Lower leg skin (tissue), 3 donors: ENCODE results near the gene IBTK.

ENCODE experiments used
- POLR2A ChIP-seq, 2 donors: fragments of 450-650 bp; IDR thresholded peaks; one replicate each; pipeline ENCODE4 v1.6.1; 2016 to 2017; ENCODE audit warnings: antibody characterized with exemption in 2 of 2, mild to moderate bottlenecking in 1 of 2, moderate library complexity in 1 of 2
- TF ChIP-seq, protein P1 (sequence below), 3 donors: fragments of 450-650 bp; IDR thresholded peaks; one replicate each; pipeline ENCODE4 v1.5.1; 2016; ENCODE audit warnings: antibody characterized with exemption in 3 of 3, mild to moderate bottlenecking in 3 of 3, moderate library complexity in 2 of 3

DNA sequence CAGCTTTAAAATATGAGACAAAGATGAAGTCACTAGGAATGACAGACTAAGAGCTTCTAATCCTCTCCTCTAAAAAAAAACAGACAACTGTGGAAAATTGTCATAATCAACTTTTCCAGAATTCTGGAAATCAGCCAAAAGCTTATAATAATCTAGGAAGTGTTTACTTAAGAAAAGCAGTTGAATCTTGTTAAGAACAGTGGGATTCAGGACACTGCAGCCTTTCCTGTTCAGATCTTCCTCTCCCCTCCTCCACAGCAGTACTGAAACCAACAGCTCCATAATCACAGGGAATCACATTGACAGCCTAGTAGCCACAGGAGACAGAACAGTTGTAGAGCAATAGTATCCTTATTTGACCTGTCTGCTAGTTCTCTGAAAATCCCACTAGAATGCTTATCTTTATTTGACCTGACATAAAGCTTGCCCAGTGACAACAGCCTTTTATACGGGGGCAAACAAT is 41.6 kb downstream of the IBTK start:
- TF ChIP-seq POLR2A (IDR thresholded peaks at IDR 0.05) = no peak
- TF ChIP-seq, protein P1, sequence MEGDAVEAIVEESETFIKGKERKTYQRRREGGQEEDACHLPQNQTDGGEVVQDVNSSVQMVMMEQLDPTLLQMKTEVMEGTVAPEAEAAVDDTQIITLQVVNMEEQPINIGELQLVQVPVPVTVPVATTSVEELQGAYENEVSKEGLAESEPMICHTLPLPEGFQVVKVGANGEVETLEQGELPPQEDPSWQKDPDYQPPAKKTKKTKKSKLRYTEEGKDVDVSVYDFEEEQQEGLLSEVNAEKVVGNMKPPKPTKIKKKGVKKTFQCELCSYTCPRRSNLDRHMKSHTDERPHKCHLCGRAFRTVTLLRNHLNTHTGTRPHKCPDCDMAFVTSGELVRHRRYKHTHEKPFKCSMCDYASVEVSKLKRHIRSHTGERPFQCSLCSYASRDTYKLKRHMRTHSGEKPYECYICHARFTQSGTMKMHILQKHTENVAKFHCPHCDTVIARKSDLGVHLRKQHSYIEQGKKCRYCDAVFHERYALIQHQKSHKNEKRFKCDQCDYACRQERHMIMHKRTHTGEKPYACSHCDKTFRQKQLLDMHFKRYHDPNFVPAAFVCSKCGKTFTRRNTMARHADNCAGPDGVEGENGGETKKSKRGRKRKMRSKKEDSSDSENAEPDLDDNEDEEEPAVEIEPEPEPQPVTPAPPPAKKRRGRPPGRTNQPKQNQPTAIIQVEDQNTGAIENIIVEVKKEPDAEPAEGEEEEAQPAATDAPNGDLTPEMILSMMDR (IDR thresholded peaks at IDR 0.05) = no peak
